IPS DF 19.7 (cell line): ENCODE measurements around the gene LILRA6.
"Not testable (repeated sequence)": the region's sequence is repeated elsewhere in the genome, so short reads cannot be mapped to it uniquely, and the experiment has no call there.

Experiments
- DNase-seq: peaks from one replicate; pipeline ENCODE4 v3.0.0-alpha.2; 2013; ENCODE audit warnings: low read depth, low spot score

LILRA6 gene

GRCh38 chr19:54231077-54231931, 11.3 kb downstream of the LILRA6 start:
- DNase-seq = no peak

GRCh38 chr19:54230031-54230430, 12.6 kb downstream of the LILRA6 start:
- no peak for DNase-seq

GRCh38 chr19:54229146-54229545, 13.4 kb downstream of the LILRA6 start:
- no peak for DNase-seq

- not testable (repeated sequence) for DNase-seq
Measured at GRCh38 chr19:54224619-54225018, 18.0 kb downstream of the LILRA6 start.

- not testable (repeated sequence) for DNase-seq
Measured at GRCh38 chr19:54223937-54224281, 18.7 kb downstream of the LILRA6 start.

- not testable (repeated sequence) for DNase-seq
Measured at GRCh38 chr19:54223277-54223936, 19.2 kb downstream of the LILRA6 start.

- not testable (repeated sequence) for DNase-seq
Measured at GRCh38 chr19:54222474-54223276, 19.9 kb downstream of the LILRA6 start, which contains the start of gene LILRB3. Gene LILRB3 (minus strand): TSS chr19:54223007. CDS start chr19:54222976, 31 bp downstream.

GRCh38 chr19:54221947-54222346, 20.6 kb downstream of the LILRA6 start:
- not testable (repeated sequence) for DNase-seq

- DNase-seq = not testable (repeated sequence)
Measured at GRCh38 chr19:54219702-54220101, 22.9 kb downstream of the LILRA6 start.

- no peak for DNase-seq
Measured at GRCh38 chr19:54218960-54219661, 23.5 kb downstream of the LILRA6 start.

- DNase-seq = no peak
Measured at GRCh38 chr19:54218259-54218658, 24.3 kb downstream of the LILRA6 start.

GRCh38 chr19:54217517-54218247, 24.9 kb downstream of the LILRA6 start:
- not testable (repeated sequence) for DNase-seq

- no peak for DNase-seq
Measured at GRCh38 chr19:54216869-54217268, 25.7 kb downstream of the LILRA6 start.

GRCh38 chr19:54214734-54215133, 27.9 kb downstream of the LILRA6 start:
- DNase-seq = not testable (repeated sequence)

GRCh38 chr19:54214217-54214616, 28.4 kb downstream of the LILRA6 start:
- not testable (repeated sequence) for DNase-seq

GRCh38 chr19:54211235-54211634, 31.4 kb downstream of the LILRA6 start:
- DNase-seq = no peak

- no peak for DNase-seq
Measured at GRCh38 chr19:54209811-54210494, 32.6 kb downstream of the LILRA6 start.

- DNase-seq = no peak
Measured at GRCh38 chr19:54209058-54209810, 33.4 kb downstream of the LILRA6 start.

GRCh38 chr19:54208784-54209057, 33.9 kb downstream of the LILRA6 start:
- no peak for DNase-seq
